ENCODE data around the gene ELAVL1. TPM values are rescaled to one million over a fixed set of nuclear protein-coding genes. Genes with fewer than 3 reads are reported as not detected.

ELAVL1 gene
- polyA plus RNA-seq, 1 of the 3 experiments (the other 2 are of a cell fraction): 49.6 TPM

DNA sequence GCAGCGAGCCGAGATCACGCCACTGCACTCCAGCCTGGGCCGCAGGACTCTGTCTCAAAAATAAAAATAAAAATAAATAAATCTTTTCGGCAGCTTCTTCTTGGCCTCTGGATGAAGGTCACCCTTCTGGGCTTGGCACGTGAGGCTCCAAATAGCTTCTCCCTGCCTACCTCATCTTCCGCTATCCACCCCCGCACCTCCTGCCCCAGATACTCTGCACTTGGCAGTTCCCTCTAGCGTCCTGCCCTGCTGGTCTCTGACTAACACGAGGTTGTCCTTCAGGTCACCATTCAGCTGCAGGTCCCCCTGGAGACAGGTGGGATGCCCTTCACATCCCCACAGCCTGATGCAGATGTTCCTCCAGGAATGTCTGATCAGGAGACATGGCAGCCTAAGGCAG lies 38.6 kb upstream of the ELAVL1 start:
- no peaks in the 10 kb centered on the region for H3K9me2 ChIP-seq
- no peaks in the 10 kb centered on the region for H3K27me3 ChIP-seq (ENCODE audit: insufficient read depth)
- no peak overlapping the region for H3K4me3 ChIP-seq (ENCODE audit: low read depth in 2 of 2, low read length in 1 of 2)
- ChIA-PET POLR2A (no interaction called here), CTCF (interaction anchor here (1.0 to 1.2 kb wide), 2 partner anchors 19 to 38 kb away, joined by 3 read pairs; no protein-coding TSS in a partner anchor)
- H3K9ac ChIP-seq: no peak overlapping the region
- H3K79me2 ChIP-seq (ENCODE audit: insufficient read depth): no peaks in the 10 kb centered on the region
- H3K27ac ChIP-seq (ENCODE audit: low read depth in 2 of 2, low read length in 1 of 2): no peak overlapping the region
- H3K36me3 ChIP-seq (replicated peaks in 1 of 2; ENCODE audit: control insufficient read depth in 1 of 2, insufficient read depth in 2 of 2, low read length in 1 of 2): no peaks in the 10 kb centered on the region
- WGBS (ENCODE audit: low lambda C conversion rate): 83% methylated on average over 10 of the region's 10 CpGs
- no peak for DNase-seq
- no peaks in the 10 kb centered on the region for H3K9me3 ChIP-seq
- H3K4me2 ChIP-seq: no peak overlapping the region
- no peaks in the 10 kb centered on the region for H3K4me1 ChIP-seq (ENCODE audit: control insufficient read depth in 1 of 2, insufficient read depth in 2 of 2, low read depth in 1 of 2, low read length in 1 of 2)
- no peak overlapping the region for H2AFZ ChIP-seq (ENCODE audit: low read depth)
- TF ChIP-seq FOXJ3 (CRISPR knock-in tag; IDR thresholded peaks at IDR 0.05): no peak
- no peak for TF ChIP-seq YY1 (IDR thresholded peaks at IDR 0.05; ENCODE audit: low read depth)
- no peak for TF ChIP-seq TEAD4 (IDR thresholded peaks at IDR 0.05; ENCODE audit: borderline replicate concordance, insufficient read depth)
- no peak for TF ChIP-seq RCOR1 (IDR thresholded peaks at IDR 0.05; ENCODE audit: low read length)
- no peak for TF ChIP-seq GATA2 (CRISPR knock-in tag; IDR thresholded peaks at IDR 0.05)
- TF ChIP-seq, protein P1, sequence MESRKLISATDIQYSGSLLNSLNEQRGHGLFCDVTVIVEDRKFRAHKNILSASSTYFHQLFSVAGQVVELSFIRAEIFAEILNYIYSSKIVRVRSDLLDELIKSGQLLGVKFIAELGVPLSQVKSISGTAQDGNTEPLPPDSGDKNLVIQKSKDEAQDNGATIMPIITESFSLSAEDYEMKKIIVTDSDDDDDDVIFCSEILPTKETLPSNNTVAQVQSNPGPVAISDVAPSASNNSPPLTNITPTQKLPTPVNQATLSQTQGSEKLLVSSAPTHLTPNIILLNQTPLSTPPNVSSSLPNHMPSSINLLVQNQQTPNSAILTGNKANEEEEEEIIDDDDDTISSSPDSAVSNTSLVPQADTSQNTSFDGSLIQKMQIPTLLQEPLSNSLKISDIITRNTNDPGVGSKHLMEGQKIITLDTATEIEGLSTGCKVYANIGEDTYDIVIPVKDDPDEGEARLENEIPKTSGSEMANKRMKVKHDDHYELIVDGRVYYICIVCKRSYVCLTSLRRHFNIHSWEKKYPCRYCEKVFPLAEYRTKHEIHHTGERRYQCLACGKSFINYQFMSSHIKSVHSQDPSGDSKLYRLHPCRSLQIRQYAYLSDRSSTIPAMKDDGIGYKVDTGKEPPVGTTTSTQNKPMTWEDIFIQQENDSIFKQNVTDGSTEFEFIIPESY (IDR thresholded peaks at IDR 0.05; ENCODE audit: borderline replicate concordance, low read depth): no peak
- no peak for TF ChIP-seq CHD2 (IDR thresholded peaks at IDR 0.05; ENCODE audit: low read length, partially characterized antibody)
- TF ChIP-seq SIN3A (IDR thresholded peaks at IDR 0.05; ENCODE audit: borderline replicate concordance, low read depth, low read length): no peak
- no peak for TF ChIP-seq NRF1 (IDR thresholded peaks at IDR 0.05; ENCODE audit: low read depth, low read length)
- no peak for TF ChIP-seq FOSL2 (IDR thresholded peaks at IDR 0.05; ENCODE audit: borderline replicate concordance, low read depth)
- no peak for TF ChIP-seq POLR2AphosphoS5 (IDR thresholded peaks at IDR 0.05; ENCODE audit: low read depth, low read length)
- TF ChIP-seq SMC3 (IDR thresholded peaks at IDR 0.05; ENCODE audit: low read depth, low read length): no peak
- H3F3A ChIP-seq (replicated peaks; ENCODE audit: insufficient read depth): no peaks in the 10 kb centered on the region
- H4K20me1 ChIP-seq (ENCODE audit: insufficient read depth): no peaks in the 10 kb centered on the region

- Histone ChIP-seq H4K20me1 (ENCODE audit: insufficient read depth) (no peaks in the 10 kb centered on the region), H3F3A (replicated peaks; ENCODE audit: insufficient read depth) (no peaks in the 10 kb centered on the region), H3K9me3 (no peaks in the 10 kb centered on the region), H3K9me2 (no peaks in the 10 kb centered on the region), H3K27ac (ENCODE audit: low read depth in 2 of 2, low read length in 1 of 2) (no peak overlapping the region), H2AFZ (ENCODE audit: low read depth) (no peak overlapping the region), H3K79me2 (ENCODE audit: insufficient read depth) (no peaks in the 10 kb centered on the region), H3K27me3 (ENCODE audit: insufficient read depth) (no peaks in the 10 kb centered on the region), H3K4me3 (ENCODE audit: low read depth in 2 of 2, low read length in 1 of 2) (no peak overlapping the region), H3K36me3 (replicated peaks in 1 of 2; ENCODE audit: control insufficient read depth in 1 of 2, insufficient read depth in 2 of 2, low read length in 1 of 2) (no peaks in the 10 kb centered on the region), H3K4me1 (ENCODE audit: control insufficient read depth in 1 of 2, insufficient read depth in 2 of 2, low read depth in 1 of 2, low read length in 1 of 2) (no peaks in the 10 kb centered on the region), H3K4me2 (no peak overlapping the region), H3K9ac (no peak overlapping the region)
- no peak for DNase-seq
- CTCF ChIA-PET: interaction anchor here (1.0 kb wide), 1 partner anchor 37 kb away, joined by 3 read pairs; no protein-coding TSS in a partner anchor
- WGBS (ENCODE audit: low lambda C conversion rate): 84% methylated on average over 9 of the region's 9 CpGs
- POLR2A ChIA-PET: no interaction called here
- TF ChIP-seq NFIC (IDR thresholded peaks at IDR 0.05; ENCODE audit: borderline replicate concordance) (no peak), RCOR1 (IDR thresholded peaks at IDR 0.05; ENCODE audit: low read length) (no peak), GATA2 (CRISPR knock-in tag; IDR thresholded peaks at IDR 0.05) (no peak), CTCF (IDR thresholded peaks at IDR 0.05) (no peak), FOSL2 (IDR thresholded peaks at IDR 0.05; ENCODE audit: borderline replicate concordance, low read depth) (no peak), MXI1 (IDR thresholded peaks at IDR 0.05; ENCODE audit: low read depth, low read length) (no peak), USF2 (IDR thresholded peaks at IDR 0.05; ENCODE audit: borderline replicate concordance, low read depth, low read length) (no peak), TEAD4 (IDR thresholded peaks at IDR 0.05; ENCODE audit: borderline replicate concordance, insufficient read depth) (no peak), SIN3A (IDR thresholded peaks at IDR 0.05; ENCODE audit: borderline replicate concordance, low read depth, low read length) (no peak), PBX3 (IDR thresholded peaks at IDR 0.05) (no peak), YY1 (IDR thresholded peaks at IDR 0.05; ENCODE audit: low read depth) (no peak), TAF1 (IDR thresholded peaks at IDR 0.05; ENCODE audit: borderline replicate concordance, low read depth, low read length) (no peak), RFX5 (IDR thresholded peaks at IDR 0.05; ENCODE audit: low read length) (no peak), FOXJ3 (CRISPR knock-in tag; IDR thresholded peaks at IDR 0.05) (no peak)
- TF ChIP-seq, protein P2, sequence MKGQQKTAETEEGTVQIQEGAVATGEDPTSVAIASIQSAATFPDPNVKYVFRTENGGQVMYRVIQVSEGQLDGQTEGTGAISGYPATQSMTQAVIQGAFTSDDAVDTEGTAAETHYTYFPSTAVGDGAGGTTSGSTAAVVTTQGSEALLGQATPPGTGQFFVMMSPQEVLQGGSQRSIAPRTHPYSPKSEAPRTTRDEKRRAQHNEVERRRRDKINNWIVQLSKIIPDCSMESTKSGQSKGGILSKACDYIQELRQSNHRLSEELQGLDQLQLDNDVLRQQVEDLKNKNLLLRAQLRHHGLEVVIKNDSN (IDR thresholded peaks at IDR 0.05; ENCODE audit: borderline replicate concordance, low read depth): no peak
- TF ChIP-seq, protein P3, sequence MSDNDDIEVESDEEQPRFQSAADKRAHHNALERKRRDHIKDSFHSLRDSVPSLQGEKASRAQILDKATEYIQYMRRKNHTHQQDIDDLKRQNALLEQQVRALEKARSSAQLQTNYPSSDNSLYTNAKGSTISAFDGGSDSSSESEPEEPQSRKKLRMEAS (IDR thresholded peaks at IDR 0.05; ENCODE audit: low read depth): no peak
Observed at GRCh38 chr19:8042900-8043299, 37.5 kb upstream of the ELAVL1 start.

Measured in SK-N-SH (cell line).